ENCODE results near the gene SFMBT1. TPM values are rescaled to one million over a fixed set of nuclear protein-coding genes. Genes with fewer than 3 reads are reported as not detected.

Gene SFMBT1
- total RNA-seq, 1 experiment from 2014 or later = 3.5 TPM

DNA sequence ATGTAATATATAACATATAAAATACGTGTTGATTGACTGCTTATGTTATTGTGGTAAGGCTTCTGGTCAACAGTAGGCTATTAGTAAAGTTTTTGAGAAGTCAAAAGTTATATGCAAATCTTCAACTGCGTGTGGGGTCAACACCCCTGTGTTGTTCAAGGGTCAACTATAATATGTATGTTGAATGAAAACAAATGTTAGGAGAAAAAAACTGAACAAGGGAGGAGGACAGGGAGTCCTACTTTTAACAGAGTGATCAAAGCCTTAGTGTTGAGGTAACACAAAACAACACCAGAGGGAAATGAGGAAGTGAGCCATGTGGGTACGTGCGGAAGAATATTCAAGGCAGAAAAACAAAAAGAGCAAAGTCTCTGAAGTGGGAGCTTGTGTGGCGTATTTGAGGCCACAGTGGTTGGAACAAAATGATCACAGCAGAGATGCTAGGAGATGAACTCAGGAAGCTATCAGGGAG lies 62.5 kb downstream of the SFMBT1 start:
- Histone ChIP-seq H3K36me3 (no peaks in the 10 kb centered on the region), H3K4me3 (no peak overlapping the region), H3K27me3 (no peaks in the 10 kb centered on the region), H3K9me3 (no peaks in the 10 kb centered on the region)
- DNase-seq = no peak

DNA sequence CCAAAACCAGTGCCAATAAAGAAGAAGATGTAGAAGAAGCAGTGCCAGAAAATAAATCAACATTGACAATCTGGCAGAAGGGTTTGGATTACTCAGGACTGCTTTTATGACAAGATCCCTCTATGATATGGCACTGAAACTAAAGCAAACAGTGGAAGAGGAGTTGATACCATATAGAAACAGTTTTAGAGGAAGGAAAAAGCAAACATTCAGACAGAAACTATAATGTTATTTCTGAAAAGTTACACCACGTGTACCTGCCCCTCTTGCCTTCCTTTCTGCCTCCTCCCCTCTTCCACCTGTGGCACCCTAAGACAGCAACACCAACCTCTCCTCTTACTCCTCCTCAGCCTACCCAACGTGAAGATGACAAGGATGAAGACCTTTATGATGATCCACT lies 63.0 kb downstream of the SFMBT1 start:
- Histone ChIP-seq H3K27me3 (no peaks in the 10 kb centered on the region), H3K4me3 (no peak overlapping the region), H3K9me3 (no peaks in the 10 kb centered on the region), H3K36me3 (no peaks in the 10 kb centered on the region)
- no peak for DNase-seq

DNA sequence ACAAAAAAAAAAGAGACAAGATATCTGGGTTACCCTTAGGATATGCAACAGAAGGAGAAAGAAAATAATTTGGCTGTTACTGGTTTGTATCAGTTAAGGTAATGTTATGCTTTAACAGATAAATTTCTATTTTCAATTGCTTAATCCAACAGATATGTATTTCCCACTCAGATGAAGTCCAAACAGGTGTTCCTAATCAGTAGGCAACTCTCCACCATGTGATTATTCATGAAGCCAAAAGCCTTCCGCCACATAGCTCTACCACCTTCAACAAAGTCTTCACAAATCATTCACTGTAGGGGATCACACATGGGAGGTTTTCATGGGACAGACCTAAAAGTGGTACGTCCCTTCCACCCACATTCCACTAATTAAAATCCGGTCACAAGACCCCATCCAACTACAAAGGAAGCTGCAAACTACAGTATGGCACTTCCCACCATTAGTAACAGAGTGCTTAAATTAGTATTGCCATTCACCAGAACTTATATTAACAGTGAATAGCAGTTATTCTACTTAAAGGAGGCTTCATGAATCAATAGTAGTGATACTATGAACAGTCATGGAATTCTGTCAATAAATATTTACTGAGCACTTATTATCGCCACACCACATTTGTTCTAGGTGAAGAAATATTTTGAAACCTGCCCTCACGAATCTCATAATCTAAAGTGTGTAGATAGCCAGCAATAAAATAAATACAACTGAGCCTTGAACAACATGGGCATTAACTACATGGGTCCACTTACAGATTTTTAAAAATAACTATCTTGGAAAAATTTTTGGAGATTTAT lies 66.5 kb downstream of the SFMBT1 start:
- Histone ChIP-seq H3K9me3 (no peaks in the 10 kb centered on the region), H3K27me3 (no peaks in the 10 kb centered on the region), H3K4me3 (no peak overlapping the region), H3K36me3 (no peaks in the 10 kb centered on the region)
- DNase-seq = no peak

DNA sequence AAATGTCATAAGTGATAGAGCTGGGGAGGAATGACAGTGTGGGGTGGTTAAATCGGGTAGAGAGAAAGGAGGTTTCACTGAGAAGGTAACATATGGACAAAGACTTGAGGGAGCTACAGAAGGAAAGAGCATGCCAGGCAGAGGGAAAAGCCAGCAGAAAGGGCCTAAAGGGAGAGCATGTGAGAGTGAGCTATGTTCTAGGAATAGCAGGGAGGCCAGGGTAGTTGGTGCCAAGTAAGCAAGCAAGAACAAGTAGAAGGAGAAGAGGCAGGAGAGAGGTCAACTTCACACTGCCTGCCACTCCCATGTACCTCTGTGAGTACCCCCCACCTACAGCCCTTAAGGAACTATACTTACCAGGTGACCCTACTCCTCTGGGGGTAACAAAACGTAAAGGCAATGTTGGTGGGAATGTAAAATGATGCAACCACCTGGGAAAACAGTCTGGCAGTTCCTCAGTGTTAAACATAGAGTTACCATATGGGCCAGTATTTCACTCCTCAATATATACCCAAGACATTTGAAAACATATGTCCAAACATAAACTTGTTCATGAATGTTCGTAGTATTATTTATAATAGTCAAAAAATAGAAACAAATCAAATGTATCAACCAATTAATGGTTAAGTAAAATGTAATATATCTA lies 67.6 kb downstream of the SFMBT1 start:
- DNase-seq = no peak
- Histone ChIP-seq H3K27me3 (no peaks in the 10 kb centered on the region), H3K9me3 (no peaks in the 10 kb centered on the region), H3K4me3 (no peak overlapping the region), H3K36me3 (no peaks in the 10 kb centered on the region)

DNA sequence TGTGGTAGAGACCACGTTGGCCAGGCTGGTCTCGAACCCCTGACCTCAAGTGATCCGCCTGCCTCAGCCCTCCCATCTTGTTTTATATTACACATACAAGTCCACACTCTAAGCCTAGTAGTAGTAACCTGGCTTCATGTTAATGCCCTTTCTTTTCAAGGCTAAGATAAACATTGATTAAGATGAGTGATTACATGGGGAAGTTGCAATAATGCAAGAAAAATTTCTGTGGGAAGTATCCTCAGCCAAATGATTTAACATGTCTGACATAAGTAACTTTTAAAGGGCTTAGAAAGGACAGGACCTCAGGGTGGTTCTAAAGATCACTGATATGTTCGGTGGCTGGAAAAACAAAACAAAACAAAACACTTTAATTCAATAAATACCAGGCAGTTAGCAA lies 72.1 kb downstream of the SFMBT1 start:
- Histone ChIP-seq H3K9me3 (no peaks in the 10 kb centered on the region), H3K4me3 (no peak overlapping the region), H3K36me3 (no peaks in the 10 kb centered on the region), H3K27me3 (no peaks in the 10 kb centered on the region)
- DNase-seq = no peak

DNA sequence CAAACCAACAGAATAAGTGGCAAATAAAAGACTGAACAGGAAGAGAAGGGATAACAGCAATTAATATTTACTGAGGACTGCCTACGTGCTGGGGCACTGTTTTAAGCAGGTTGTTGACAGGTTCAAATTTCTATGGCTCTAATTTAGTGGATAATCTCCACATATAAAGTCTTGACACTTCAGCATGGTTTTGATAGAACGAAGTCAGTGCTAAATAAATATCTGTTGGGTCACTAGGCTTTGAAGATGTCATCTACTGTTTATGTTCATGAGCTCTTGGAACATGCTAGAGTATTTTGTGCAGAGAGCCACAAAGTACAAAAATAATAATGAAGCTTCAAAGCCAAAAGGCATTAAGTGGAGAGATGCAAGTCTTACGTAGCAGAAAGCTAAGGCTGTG lies 74.0 kb downstream of the SFMBT1 start:
- Histone ChIP-seq H3K4me3 (no peak overlapping the region), H3K36me3 (no peaks in the 10 kb centered on the region), H3K27me3 (no peaks in the 10 kb centered on the region), H3K9me3 (no peaks in the 10 kb centered on the region)
- DNase-seq = no peak

DNA sequence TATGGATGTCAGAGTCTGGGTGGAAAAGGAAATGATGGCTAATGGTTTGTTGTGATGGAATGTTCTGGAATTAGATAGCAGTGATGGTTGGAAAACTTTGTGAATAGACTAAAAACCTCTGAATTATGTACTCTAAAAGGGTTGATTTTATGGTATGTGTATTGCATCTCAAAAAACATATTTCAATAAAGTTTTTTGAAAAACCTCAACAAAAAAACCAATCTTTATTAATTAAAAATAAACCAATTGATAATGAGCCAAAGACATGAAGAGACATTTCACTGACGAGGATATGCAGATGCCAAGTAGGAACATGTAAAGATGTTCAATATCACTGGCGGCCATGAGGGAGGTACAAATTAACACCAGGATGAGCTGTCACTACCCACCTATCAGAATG lies 78.5 kb downstream of the SFMBT1 start:
- Histone ChIP-seq H3K4me3 (no peak overlapping the region), H3K9me3 (no peaks in the 10 kb centered on the region), H3K27me3 (no peaks in the 10 kb centered on the region), H3K36me3 (no peaks in the 10 kb centered on the region)
- DNase-seq = no peak

DNA sequence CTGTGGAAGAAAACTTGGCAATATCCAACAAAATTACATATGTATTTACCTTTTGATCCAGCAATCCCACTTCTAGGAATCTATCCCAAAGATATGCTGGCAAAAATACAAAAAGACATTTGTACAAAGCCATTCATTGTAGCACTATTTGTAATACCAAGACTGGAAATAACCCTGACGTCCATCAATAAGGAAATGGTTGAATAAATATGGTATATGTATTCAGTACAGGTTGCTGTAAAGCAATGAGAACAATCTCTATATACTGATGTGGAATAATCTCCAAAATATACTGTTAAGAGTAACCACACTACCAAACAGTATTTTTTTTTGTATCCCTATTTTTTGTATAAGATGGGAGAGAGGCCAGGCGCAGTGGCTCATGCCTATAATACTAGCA lies 83.7 kb downstream of the SFMBT1 start:
- no peak overlapping the region for H3K4me3 ChIP-seq
- H3K9me3 ChIP-seq = no peaks in the 10 kb centered on the region
- no peak for DNase-seq
- no peaks in the 10 kb centered on the region for H3K36me3 ChIP-seq
- no peaks in the 10 kb centered on the region for H3K27me3 ChIP-seq

DNA sequence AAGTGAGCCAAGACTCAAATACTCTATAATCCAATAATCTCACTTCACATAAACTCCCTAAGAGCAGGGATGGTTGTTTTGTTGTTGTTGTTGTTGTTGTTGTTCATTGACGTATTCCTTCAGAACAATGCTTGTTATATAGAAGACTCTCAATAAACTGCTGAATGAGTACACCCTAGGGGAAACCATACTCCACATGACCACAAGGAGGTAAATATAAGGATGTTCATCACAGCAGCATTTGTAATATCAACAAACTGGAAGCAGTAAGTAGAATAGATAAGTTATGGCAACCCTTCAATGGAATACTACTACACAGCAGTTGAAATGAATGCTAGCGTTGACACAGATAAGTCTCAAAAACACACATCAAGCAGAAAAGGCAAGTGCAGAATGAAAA lies 86.1 kb downstream of the SFMBT1 start:
- H3K9me3 ChIP-seq = no peaks in the 10 kb centered on the region
- no peak for DNase-seq

DNA sequence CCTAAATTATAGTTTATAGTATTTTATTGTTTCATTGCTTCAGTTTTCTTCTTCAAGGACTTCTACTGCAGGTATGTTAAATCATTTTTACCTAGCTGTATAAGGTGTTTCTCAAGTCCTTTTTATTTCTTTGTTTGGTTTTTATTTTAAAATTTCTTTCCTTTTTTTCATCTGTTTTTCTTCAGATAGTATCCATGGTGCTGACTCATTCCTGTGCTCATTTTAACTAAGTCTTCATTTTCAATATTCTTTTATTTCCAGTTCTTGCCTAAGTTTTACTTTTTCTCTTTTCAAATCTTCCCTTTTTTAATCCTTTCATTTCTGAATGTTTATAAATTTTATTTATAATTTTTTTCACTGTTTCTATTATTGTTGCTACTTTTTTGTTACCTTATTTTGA lies 106.3 kb downstream of the SFMBT1 start:
- H3K36me3 ChIP-seq = no peaks in the 10 kb centered on the region
- no peak for DNase-seq

More for the DNA sequence above, 86.1 kb downstream of the SFMBT1 start:
- H3K36me3 ChIP-seq = no peaks in the 10 kb centered on the region
- no peaks in the 10 kb centered on the region for H3K27me3 ChIP-seq
- H3K4me3 ChIP-seq = no peak overlapping the region

DNA sequence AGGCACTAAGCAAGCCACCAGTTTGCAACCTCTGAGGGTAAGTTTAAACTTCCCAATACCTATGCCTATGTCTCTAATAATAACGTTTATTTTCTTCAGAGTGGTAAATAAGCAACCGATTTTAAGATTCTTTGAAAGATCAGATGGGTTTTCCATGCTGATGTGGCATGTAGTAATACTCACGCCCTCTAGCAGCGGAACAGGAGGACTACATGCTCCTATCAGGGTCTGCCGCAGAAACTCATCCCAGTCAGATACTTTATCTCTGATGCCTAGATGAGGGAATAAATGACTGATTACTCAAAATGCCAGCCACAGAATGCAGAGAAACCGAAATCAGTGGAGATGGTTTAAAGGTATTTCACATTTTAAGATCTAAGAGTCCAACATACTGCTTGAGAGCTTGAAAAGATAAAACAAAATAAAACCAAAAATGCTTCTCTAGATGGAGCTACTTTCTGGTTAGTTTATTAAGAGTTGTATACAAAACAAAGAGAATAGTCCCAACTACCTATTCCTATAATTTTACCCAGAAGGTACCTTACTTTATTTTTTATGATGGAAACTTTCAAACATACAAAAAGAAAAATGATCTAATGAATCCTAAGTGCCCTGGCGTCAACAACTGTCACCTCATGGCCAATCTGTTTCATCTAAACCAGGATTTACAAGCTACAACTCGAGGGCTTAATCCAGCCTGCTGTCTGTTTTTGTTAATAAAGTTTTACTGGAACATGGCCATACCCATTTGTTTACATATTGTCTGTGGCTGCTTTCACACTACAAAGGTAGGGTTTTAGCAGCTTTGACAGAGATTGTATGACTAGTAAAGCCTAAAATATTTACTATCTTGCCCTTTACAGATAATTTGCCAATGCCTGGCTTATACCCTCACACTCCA lies 111.0 kb downstream of the SFMBT1 start:
- H3K9me3 ChIP-seq = no peaks in the 10 kb centered on the region
- H3K27me3 ChIP-seq = no peaks in the 10 kb centered on the region
- peak; percentile 26 for DNase-seq
- H3K36me3 ChIP-seq = no peaks in the 10 kb centered on the region
- no peak overlapping the region for H3K4me3 ChIP-seq

More for the DNA sequence above, 106.3 kb downstream of the SFMBT1 start:
- Histone ChIP-seq H3K4me3 (no peak overlapping the region), H3K27me3 (no peaks in the 10 kb centered on the region), H3K9me3 (no peaks in the 10 kb centered on the region)

DNA sequence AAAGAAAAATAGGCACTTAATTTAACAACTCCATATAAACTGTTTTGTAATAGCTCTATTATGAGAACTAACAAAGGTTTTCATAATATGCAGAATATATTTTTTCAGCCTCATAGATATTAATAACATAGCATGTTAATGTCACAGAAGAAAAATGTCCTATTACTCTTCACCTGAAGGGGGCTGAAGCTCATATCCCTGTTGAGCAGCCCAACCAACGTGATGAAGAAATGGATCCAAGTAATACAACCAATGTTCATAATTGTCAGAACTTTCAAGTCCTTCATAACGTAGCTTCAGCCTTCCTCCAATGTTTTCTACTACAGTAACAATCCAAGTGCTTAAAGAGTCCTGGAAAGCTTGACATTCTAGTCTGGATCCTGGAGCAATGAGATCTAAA lies 114.0 kb downstream of the SFMBT1 start:
- no peaks in the 10 kb centered on the region for H3K27me3 ChIP-seq
- H3K4me3 ChIP-seq = no peak overlapping the region
- H3K9me3 ChIP-seq = no peaks in the 10 kb centered on the region
- no peak for DNase-seq
- H3K36me3 ChIP-seq = no peaks in the 10 kb centered on the region

DNA sequence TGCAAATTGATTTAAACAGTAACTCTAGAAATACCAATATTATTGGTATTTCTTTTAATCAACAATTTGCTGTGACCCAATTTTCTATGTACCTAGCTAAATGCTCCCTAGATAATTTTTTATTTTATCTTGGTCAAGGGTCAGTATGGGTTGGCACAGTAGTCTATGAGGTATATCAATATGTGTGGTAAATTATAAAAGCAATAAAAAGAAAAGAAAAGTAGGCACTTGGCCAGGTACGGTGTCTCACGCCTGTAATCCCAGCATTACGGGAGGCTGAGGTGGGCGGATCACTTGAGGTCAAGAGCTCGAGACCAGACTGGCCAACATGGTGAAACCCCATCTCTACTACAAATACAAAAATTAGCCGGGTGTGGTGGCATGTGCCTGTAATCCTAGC lies 114.5 kb downstream of the SFMBT1 start:
- H3K36me3 ChIP-seq = no peaks in the 10 kb centered on the region
- H3K27me3 ChIP-seq = no peaks in the 10 kb centered on the region
- no peak overlapping the region for H3K4me3 ChIP-seq
- DNase-seq = no peak
- H3K9me3 ChIP-seq = no peaks in the 10 kb centered on the region

DNA sequence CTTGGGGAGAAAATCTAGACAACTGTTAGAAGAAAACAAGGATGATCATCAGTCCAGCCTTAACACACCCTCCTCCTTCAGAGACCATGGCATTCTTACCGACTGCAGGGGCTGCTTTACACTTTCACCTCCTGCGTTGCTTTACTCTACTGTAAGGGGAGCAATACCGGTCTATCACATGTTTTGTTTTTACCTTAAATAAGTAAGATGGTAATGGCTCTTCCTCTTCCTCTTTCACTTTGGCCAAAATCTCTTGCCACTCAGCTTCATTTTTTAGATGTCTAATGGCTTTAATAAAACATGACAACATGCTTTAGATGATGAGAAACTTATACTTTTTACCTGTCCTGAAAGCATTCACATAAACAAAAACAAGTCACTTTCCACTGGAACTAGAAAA lies 115.1 kb downstream of the SFMBT1 start:
- no peak for DNase-seq
- no peaks in the 10 kb centered on the region for H3K27me3 ChIP-seq

DNA sequence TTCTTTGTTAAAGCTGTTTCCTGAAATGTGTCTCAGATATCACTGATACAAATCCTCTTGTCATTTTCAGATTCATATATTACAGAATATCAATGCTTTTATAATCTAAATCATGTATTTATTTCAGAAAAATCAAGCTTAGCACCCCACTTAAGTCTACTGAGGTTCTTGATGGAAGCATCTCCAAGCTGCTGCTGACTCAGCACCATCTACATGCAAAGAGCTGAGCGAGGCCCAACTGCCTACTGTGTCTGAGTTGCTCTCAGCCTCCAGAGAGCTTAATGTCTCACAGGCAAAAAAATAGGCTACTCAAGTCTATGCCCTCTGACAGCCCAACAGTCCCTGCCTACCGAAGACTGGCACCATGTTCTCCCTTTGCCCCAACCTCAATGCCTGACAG lies 119.3 kb downstream of the SFMBT1 start:
- Histone ChIP-seq H3K4me3 (no peak overlapping the region), H3K27me3 (no peaks in the 10 kb centered on the region), H3K36me3 (no peaks in the 10 kb centered on the region), H3K9me3 (no peaks in the 10 kb centered on the region)
- DNase-seq = no peak

More for the DNA sequence above, 115.1 kb downstream of the SFMBT1 start:
- Histone ChIP-seq H3K36me3 (no peaks in the 10 kb centered on the region), H3K4me3 (no peak overlapping the region), H3K9me3 (no peaks in the 10 kb centered on the region)

DNA sequence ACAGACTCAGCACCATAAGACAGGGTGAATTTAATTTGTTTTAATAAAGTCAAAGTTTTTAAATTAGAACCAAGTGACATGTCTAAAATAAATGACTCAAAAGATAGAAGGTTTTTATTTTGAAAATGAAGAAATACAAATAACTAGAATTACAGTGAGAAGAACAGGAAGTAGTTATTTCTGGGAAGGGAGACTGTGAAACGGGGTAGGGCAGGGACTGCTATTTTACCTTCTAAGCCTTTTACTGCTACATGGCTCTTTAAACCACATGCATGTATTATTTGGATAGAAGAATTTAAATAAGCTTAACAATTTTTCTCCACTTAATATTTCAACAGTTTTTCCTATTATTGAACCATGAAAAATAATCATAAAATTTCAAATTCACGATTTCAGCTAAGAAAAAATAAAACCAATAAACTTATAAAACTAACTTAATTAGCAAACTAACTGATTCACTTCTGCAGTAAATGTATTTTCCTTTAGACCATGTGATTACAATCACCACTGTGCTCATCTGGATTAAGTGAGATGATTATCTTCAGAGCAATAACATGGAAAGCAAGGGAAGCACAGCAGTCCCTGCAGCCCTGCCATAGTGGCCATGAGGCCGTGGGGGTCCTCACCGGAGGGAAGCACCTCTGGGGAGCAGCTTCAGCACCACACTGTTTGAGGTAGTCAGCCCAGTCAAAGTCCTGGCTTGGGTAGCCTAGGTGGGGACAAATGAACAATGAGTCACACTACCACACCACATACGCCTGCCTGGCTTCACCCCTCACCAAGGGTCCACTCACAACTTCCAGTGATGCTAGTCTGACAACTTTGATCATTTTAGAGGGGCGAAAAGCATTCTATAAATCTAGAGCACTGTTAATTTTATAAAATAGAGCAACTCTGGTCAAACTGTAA lies 120.2 kb downstream of the SFMBT1 start:
- H3K4me3 ChIP-seq = no peak overlapping the region
- no peak for DNase-seq
- no peaks in the 10 kb centered on the region for H3K27me3 ChIP-seq
- no peaks in the 10 kb centered on the region for H3K9me3 ChIP-seq
- H3K36me3 ChIP-seq = no peaks in the 10 kb centered on the region

All from MG63 (cell line).